Measurements from ENCODE around the gene SDR42E2. TPM values are rescaled to one million over a fixed set of nuclear protein-coding genes. Genes with fewer than 3 reads are reported as not detected.

SDR42E2 gene
- total RNA-seq, 1 donor from 2014 or later, result not detected

Other genes with a start within 250 kb of the SDR42E2 start
- gene UQCRC2, start 209.1 kb upstream of the SDR42E2 start, total RNA-seq, result 222 and 231 TPM in 2 replicates
- gene PDZD9, start 161.4 kb upstream of the SDR42E2 start, total RNA-seq, result not detected in 2 replicates
- 17.7 and 19.2 TPM in 2 replicates for gene MOSMO, start 154.4 kb upstream of the SDR42E2 start, total RNA-seq
- 0.17 TPM in 1 of 2 replicates, not detected in the other for gene VWA3A, start 70.0 kb upstream of the SDR42E2 start, total RNA-seq
- 44.1 and 59.6 TPM in 2 replicates for gene EEF2K, start 43.8 kb downstream of the SDR42E2 start, total RNA-seq
- gene POLR3E, start 134.9 kb downstream of the SDR42E2 start, total RNA-seq, result 61.3 and 81.6 TPM in 2 replicates
- gene CDR2, start 212.1 kb downstream of the SDR42E2 start, total RNA-seq, result 39.0 and 42.0 TPM in 2 replicates

All from dermis blood vessel endothelial cell (primary cell).